H1 (cell line): ENCODE data around the gene BUD23. TPM values are rescaled to one million over a fixed set of nuclear protein-coding genes. Genes with fewer than 3 reads are reported as not detected.
"Not testable (repeated sequence)": the region's sequence is repeated elsewhere in the genome, so short reads cannot be mapped to it uniquely, and the experiment has no call there.

Source experiments
- CTCF ChIA-PET: fragments of 300-600 bp; sonication (Branson Sonifier 250); formaldehyde crosslinking; loops from one replicate; lab custom pipeline; 2021; ENCODE audit not compliant: partially characterized antibody; lab: Charles Lee
- POLR2A ChIA-PET: fragments of 300-600 bp; sonication (Branson Sonifier 250); formaldehyde crosslinking; loops from one replicate; lab custom pipeline; 2021; ENCODE audit warnings: inconsistent platforms; ENCODE audit not compliant: partially characterized antibody; lab: Charles Lee
- DNase-seq, 2 experiments: peaks; one replicate each; pipeline versions ENCODE4 v3.0.0 to v3.0.0-alpha.2; 2010 to 2022; ENCODE audit warnings: low spot score in 2 of 2, low read depth in 1 of 2, mixed read lengths in 1 of 2
- FAIRE-seq: peaks from 2 replicates; lab custom pipeline; 2011; peaks lifted over from hg19 to GRCh38; lab: Jason Lieb, UNC
- H2AFZ ChIP-seq: 2 replicates; pipeline ENCODE4 v1.8.1; 2012; ENCODE audit warnings: low read length, inconsistent platforms
- H2AK5ac ChIP-seq: 2 replicates; pipeline ENCODE4 v1.6.1; 2013; ENCODE audit warnings: low read depth, low read length
- H2BK120ac ChIP-seq: replicated peaks from 2 replicates; pipeline ENCODE3; 2013; ENCODE audit warnings: low read depth, low read length, inconsistent platforms
- H2BK12ac ChIP-seq: 2 replicates; pipeline ENCODE4 v1.6.1; 2013; ENCODE audit warnings: low read depth, low read length
- H2BK15ac ChIP-seq: 2 replicates; pipeline ENCODE4 v1.6.1; 2013; ENCODE audit warnings: low read length
- H2BK20ac ChIP-seq: 2 replicates; pipeline ENCODE4 v1.6.1; 2013; ENCODE audit warnings: low read length
- H2BK5ac ChIP-seq: 2 replicates; pipeline ENCODE4 v1.6.1; 2013; ENCODE audit warnings: low read depth, low read length
- H3K14ac ChIP-seq: 2 replicates; pipeline ENCODE4 v1.6.1; 2013; ENCODE audit warnings: inconsistent platforms; ENCODE audit not compliant: insufficient read length
- H3K18ac ChIP-seq: 2 replicates; pipeline ENCODE4 v1.6.1; 2013; ENCODE audit warnings: low read length; ENCODE audit errors: extremely low read depth
- H3K23ac ChIP-seq: 2 replicates; pipeline ENCODE4 v1.6.1; 2013; ENCODE audit warnings: inconsistent platforms; ENCODE audit not compliant: insufficient read length
- H3K23me2 ChIP-seq: 2 replicates; pipeline ENCODE4 v1.6.1; 2013; ENCODE audit warnings: low read depth, low read length
- H3K27ac ChIP-seq: 2 replicates; pipeline ENCODE4 v1.6.1; 2011; ENCODE audit warnings: low read depth, low read length, inconsistent platforms
- H3K27me3 ChIP-seq, 4 experiments: replicated peaks in 1 of 4; 1 replicate in 1 of 4; 2 replicates in 3 of 4; pipeline versions ENCODE4 v1.6.1 to v1.8.1; 2011 to 2013; ENCODE audit warnings: low read length in 3 of 4, mild to moderate bottlenecking in 3 of 4, inconsistent platforms in 2 of 4, mixed read lengths in 2 of 4, moderate library complexity in 1 of 4; ENCODE audit not compliant: control insufficient read depth in 3 of 4, insufficient read depth in 3 of 4; ENCODE audit errors: extremely low read depth in 1 of 4
- H3K36me3 ChIP-seq, 4 experiments: 2 replicates each; pipeline versions ENCODE4 v1.6.1 to v1.8.1; 2011 to 2013; ENCODE audit warnings: mild to moderate bottlenecking in 4 of 4, low read length in 3 of 4, moderate library complexity in 2 of 4, control low read depth in 1 of 4, inconsistent platforms in 1 of 4; ENCODE audit not compliant: insufficient read depth in 4 of 4, control insufficient read depth in 2 of 4
- H3K4ac ChIP-seq: replicated peaks from 2 replicates; pipeline ENCODE3; 2013; ENCODE audit warnings: low read length, low read depth, mixed read lengths, inconsistent platforms; ENCODE audit not compliant: insufficient read length
- H3K4me1 ChIP-seq, 4 experiments: replicated peaks in 1 of 4; 1 replicate in 1 of 4; 2 replicates in 3 of 4; pipeline versions ENCODE4 v1.6.1 to v1.8.1; 2011 to 2013; ENCODE audit warnings: low read length in 3 of 4, inconsistent platforms in 2 of 4, mixed read lengths in 1 of 4; ENCODE audit not compliant: insufficient read depth in 4 of 4, control insufficient read depth in 3 of 4
- H3K4me2 ChIP-seq, 2 experiments: 2 replicates each; pipeline versions ENCODE4 v1.6.1 to v1.8.1; 2011 to 2013; ENCODE audit warnings: low read depth in 2 of 2, low read length in 2 of 2, control low read depth in 1 of 2, inconsistent platforms in 1 of 2, mild to moderate bottlenecking in 1 of 2; ENCODE audit not compliant: insufficient read depth in 1 of 2
- H3K4me3 ChIP-seq, 4 experiments: fragments of 200-600, 300-600 bp in 1 of 4; sonication (generic), shearing (Covaris generic), sonication (Bioruptor Twin) in 1 of 4; 2 replicates each; pipeline versions ENCODE4 v1.5.1 to v1.8.1; 2011 to 2016; ENCODE audit warnings: low read length in 4 of 4, low read depth in 3 of 4, control low read depth in 2 of 4, inconsistent platforms in 2 of 4, mild to moderate bottlenecking in 2 of 4, mixed read lengths in 1 of 4, moderate library complexity in 1 of 4; ENCODE audit not compliant: insufficient read depth in 2 of 4; ENCODE audit errors: extremely low read depth in 1 of 4
- H3K56ac ChIP-seq: replicated peaks from 2 replicates; pipeline ENCODE3; 2013; ENCODE audit warnings: low read depth, mild to moderate bottlenecking, mixed read lengths, low read length, inconsistent platforms; ENCODE audit not compliant: insufficient read length
- H3K79me1 ChIP-seq: 2 replicates; pipeline ENCODE4 v1.6.1; 2013; ENCODE audit warnings: low read depth, low read length, control low read depth
- H3K79me2 ChIP-seq, 2 experiments: 2 replicates each; pipeline versions ENCODE4 v1.6.1 to v1.8.1; 2012 to 2013; ENCODE audit warnings: low read length in 2 of 2, mild to moderate bottlenecking in 2 of 2, inconsistent platforms in 1 of 2; ENCODE audit not compliant: insufficient read depth in 2 of 2, control insufficient read depth in 1 of 2
- H3K9ac ChIP-seq, 4 experiments: replicated peaks in 1 of 4; 1 replicate in 1 of 4; 2 replicates in 3 of 4; pipeline versions ENCODE4 v1.6.1 to v1.8.1; 2011 to 2013; ENCODE audit warnings: low read depth in 3 of 4, low read length in 3 of 4, control low read depth in 2 of 4, mild to moderate bottlenecking in 2 of 4, moderate library complexity in 2 of 4, inconsistent platforms in 1 of 4; ENCODE audit errors: extremely low read depth in 1 of 4
- H3K9me3 ChIP-seq, 2 experiments: 2 replicates each; pipeline versions ENCODE4 v1.6.1 to v1.8.1; 2012 to 2013; ENCODE audit warnings: mild to moderate bottlenecking in 2 of 2, moderate library complexity in 2 of 2, control low read depth in 1 of 2, inconsistent platforms in 1 of 2, low read depth in 1 of 2, low read length in 1 of 2, mixed read lengths in 1 of 2; ENCODE audit not compliant: insufficient read depth in 2 of 2
- H4K20me1 ChIP-seq, 2 experiments: replicated peaks in 1 of 2; 2 replicates each; pipeline versions ENCODE3 to v1.8.1; 2011 to 2013; ENCODE audit warnings: inconsistent platforms in 2 of 2, low read length in 2 of 2, mild to moderate bottlenecking in 1 of 2; ENCODE audit not compliant: insufficient read depth in 2 of 2, control insufficient read depth in 1 of 2
- H4K5ac ChIP-seq: 2 replicates; pipeline ENCODE4 v1.6.1; 2013; ENCODE audit warnings: low read length, low read depth, mixed read lengths, inconsistent platforms; ENCODE audit not compliant: insufficient read length
- H4K8ac ChIP-seq: 2 replicates; pipeline ENCODE4 v1.8.0; 2013; ENCODE audit warnings: mild to moderate bottlenecking, moderate library complexity, low read length, inconsistent platforms; ENCODE audit not compliant: insufficient read depth; ENCODE audit errors: extremely low read depth
- H4K91ac ChIP-seq: replicated peaks from 2 replicates; pipeline ENCODE3; 2013; ENCODE audit warnings: low read length, mixed read lengths, inconsistent platforms; ENCODE audit not compliant: insufficient read length
- WGBS, 2 experiments: shearing (Covaris generic) in 1 of 2; methylation state at CpG; one replicate each; pipeline versions ENCODE4 v1.1.6 to v1.1.7; 2013 to 2015; ENCODE audit warnings: low lambda C conversion rate in 2 of 2, mixed read lengths in 2 of 2, inconsistent platforms in 1 of 2, low coverage in 1 of 2, missing lambda C conversion rate in 1 of 2; ENCODE audit not compliant: insufficient replicate concordance in 2 of 2, insufficient coverage in 1 of 2, insufficient read length in 1 of 2; ENCODE audit errors: extremely low coverage in 1 of 2, missing lambda C conversion rate in 1 of 2; 5-methylcytosine and 5-hydroxymethylcytosine counted together
- polyA plus RNA-seq, 7 experiments: library from polyadenylated mRNA; depleted of rRNA in 3 of 7; stranded (reverse) in 5 of 7; unstranded in 2 of 7; fragments of >200 nt in 5 of 7; fragments of 200-250 nt in 2 of 7; gene quantifications; 1 replicate in 5 of 7; 2 replicates in 1 of 7; 4 replicates in 1 of 7; pipeline versions ENCODE4 v1.2.1 to v1.2.3, GENCODE V29; 2011 to 2013; ENCODE audit warnings: missing spikeins in 2 of 7, mixed read lengths in 2 of 7
- total RNA-seq: library from RNA; stranded (reverse); fragmentation: NEBNext Ultra II Directional; extraction: Animal tissue kit (Norgen Biotek cat#: 25700); gene quantifications from 2 replicates; pipeline ENCODE4 v1.2.1, GENCODE V29; 2021

The BUD23 gene
- total and polyA plus RNA-seq, 2 of the 8 experiments (the other 6 are each of a cell fraction or from before 2014, with no cell fraction given) = 72.3 to 78.4 TPM

GRCh38 chr7:73722182-73722581 lies 38.8 kb downstream of the BUD23 start:
- H4K8ac ChIP-seq = not testable (repeated sequence)

More at GRCh38 chr7:73722182-73722581, 38.8 kb downstream of the BUD23 start:
- H2AK5ac ChIP-seq, H3K56ac ChIP-seq, H2AFZ ChIP-seq, H4K91ac ChIP-seq, H2BK20ac ChIP-seq, H3K4me3 ChIP-seq, H3K79me1 ChIP-seq, H2BK15ac ChIP-seq, H3K23ac ChIP-seq, H3K9me3 ChIP-seq, H3K27ac ChIP-seq, H3K4ac ChIP-seq, POLR2A ChIA-PET, H3K36me3 ChIP-seq, DNase-seq, H2BK5ac ChIP-seq, H2BK120ac ChIP-seq, FAIRE-seq, H3K18ac ChIP-seq, H3K9ac ChIP-seq, H4K5ac ChIP-seq, H3K14ac ChIP-seq, H2BK12ac ChIP-seq, H3K79me2 ChIP-seq, H3K4me1 ChIP-seq, H3K23me2 ChIP-seq, H3K4me2 ChIP-seq: not testable (repeated sequence)
- peaks cover 6 to 11% of the 10 kb centered on the region in 2 experiments for H4K20me1 ChIP-seq
- H3K27me3 ChIP-seq = peaks cover 0 to 18% (median 13%) of the 10 kb centered on the region in 4 experiments; a peak in 5 of 7 replicates
- 83% methylated on average over 4 of the region's 4 CpGs; no CpG with 5 or more reads in 1 of the 2 experiments for WGBS, 2 experiments
- CTCF ChIA-PET = interaction anchor here (0.6 to 3.9 kb wide), 7 partner anchors 9 to 115 kb away, joined by 3 to 45 read pairs (median 4); no protein-coding TSS in a partner anchor
